GM12874 (cell line): ENCODE results near the gene USP12.

ENCODE experiments used
- CTCF ChIP-seq: IDR thresholded peaks from 2 replicates; pipeline ENCODE4 v1.5.1; 2011; ENCODE audit warnings: low read depth, mild to moderate bottlenecking, control low read depth, low read length, moderate library complexity; ENCODE audit not compliant: insufficient read depth

The USP12 gene

GRCh38 chr13:27177852-27178251, 6.2 kb upstream of the USP12 start:
- TF ChIP-seq CTCF, result peak; percentile 3; the same call in 1 of the 2 replicates

GRCh38 chr13:27176470-27177410, 5.1 kb upstream of the USP12 start:
- no peak for TF ChIP-seq CTCF

GRCh38 chr13:27174766-27175455, 3.3 kb upstream of the USP12 start:
- no peak for TF ChIP-seq CTCF

- TF ChIP-seq CTCF, result no peak
These were observed 858 bp upstream of the USP12 start for GRCh38 chr13:27172495-27172842.

GRCh38 chr13:27171827-27172494, 350 bp upstream of the USP12 start:
- TF ChIP-seq CTCF, result peak; percentile 18; the same call in 1 of the 2 replicates

GRCh38 chr13:27170516-27171243, 931 bp downstream of the USP12 start:
- TF ChIP-seq CTCF, result no peak

- no peak for TF ChIP-seq CTCF
These were observed 1.4 kb downstream of the USP12 start for GRCh38 chr13:27170221-27170515.
